ENCODE results near the gene FAM50B.

Gene FAM50B

GRCh38 chr6:3819161-3820110, 29.7 kb upstream of the FAM50B start:
- DNase-seq (ENCODE audit: low spot score) = no peak

GRCh38 chr6:3820563-3820962, 28.6 kb upstream of the FAM50B start:
- no peak for DNase-seq (ENCODE audit: low spot score)

- no peak for DNase-seq (ENCODE audit: low spot score)
Measured at GRCh38 chr6:3822747-3823445, 26.3 kb upstream of the FAM50B start.

GRCh38 chr6:3823671-3824070, 25.5 kb upstream of the FAM50B start:
- DNase-seq (ENCODE audit: low spot score) = no peak

GRCh38 chr6:3825331-3825831, 23.8 kb upstream of the FAM50B start:
- DNase-seq (ENCODE audit: low spot score) = no peak

- DNase-seq (ENCODE audit: low spot score) = peak; percentile 96
Measured at GRCh38 chr6:3825851-3826581, 23.2 kb upstream of the FAM50B start.

GRCh38 chr6:3829285-3829684, 19.9 kb upstream of the FAM50B start:
- DNase-seq (ENCODE audit: low spot score) = no peak

GRCh38 chr6:3830806-3831205, 18.4 kb upstream of the FAM50B start:
- no peak for DNase-seq (ENCODE audit: low spot score)

GRCh38 chr6:3831761-3832530, 17.2 kb upstream of the FAM50B start:
- DNase-seq (ENCODE audit: low spot score) = no peak

GRCh38 chr6:3835055-3835731, 14.0 kb upstream of the FAM50B start:
- DNase-seq (ENCODE audit: low spot score) = no peak

- no peak for DNase-seq (ENCODE audit: low spot score)
Measured at GRCh38 chr6:3835785-3836184, 13.4 kb upstream of the FAM50B start.

- no peak for DNase-seq (ENCODE audit: low spot score)
Measured at GRCh38 chr6:3836566-3836965, 12.6 kb upstream of the FAM50B start.

GRCh38 chr6:3837781-3838180, 11.4 kb upstream of the FAM50B start:
- no peak for DNase-seq (ENCODE audit: low spot score)

- DNase-seq (ENCODE audit: low spot score) = no peak
Measured at GRCh38 chr6:3838992-3839867, 9.9 kb upstream of the FAM50B start.

- no peak for DNase-seq (ENCODE audit: low spot score)
Measured at GRCh38 chr6:3841066-3841454, 8.1 kb upstream of the FAM50B start.

- DNase-seq (ENCODE audit: low spot score) = peak; percentile 87
Measured at GRCh38 chr6:3841711-3842565, 7.2 kb upstream of the FAM50B start.

GRCh38 chr6:3843379-3844096, 5.6 kb upstream of the FAM50B start:
- peak; percentile 46 for DNase-seq (ENCODE audit: low spot score)

- peak; percentile 77 for DNase-seq (ENCODE audit: low spot score)
Measured at GRCh38 chr6:3844097-3844463, 5.1 kb upstream of the FAM50B start.

All from AG08395 (cell line).